Measurements from ENCODE around the gene KRT6B.
"Not testable (repeated sequence)": the region's sequence is repeated elsewhere in the genome, so short reads cannot be mapped to it uniquely, and the experiment has no call there.

KRT6B gene

GRCh38 chr12:52488736-52489135, 36.8 kb upstream of the KRT6B start:
- Mint-ChIP-seq H3K4me3 (no peak overlapping the region), H3K27ac (no peak overlapping the region), H3K9me3 (peaks cover 6% of the 10 kb centered on the region), H3K27me3 (ENCODE audit: low read depth, poor library complexity) (peaks cover 18% of the 10 kb centered on the region), H3K4me1 (no peaks in the 10 kb centered on the region), H3K36me3 (ENCODE audit: low read depth) (no peaks in the 10 kb centered on the region)
- no peak for TF ChIP-seq CTCF (IDR thresholded peaks at IDR 0.05)
- DNase-seq: no peak

DNA sequence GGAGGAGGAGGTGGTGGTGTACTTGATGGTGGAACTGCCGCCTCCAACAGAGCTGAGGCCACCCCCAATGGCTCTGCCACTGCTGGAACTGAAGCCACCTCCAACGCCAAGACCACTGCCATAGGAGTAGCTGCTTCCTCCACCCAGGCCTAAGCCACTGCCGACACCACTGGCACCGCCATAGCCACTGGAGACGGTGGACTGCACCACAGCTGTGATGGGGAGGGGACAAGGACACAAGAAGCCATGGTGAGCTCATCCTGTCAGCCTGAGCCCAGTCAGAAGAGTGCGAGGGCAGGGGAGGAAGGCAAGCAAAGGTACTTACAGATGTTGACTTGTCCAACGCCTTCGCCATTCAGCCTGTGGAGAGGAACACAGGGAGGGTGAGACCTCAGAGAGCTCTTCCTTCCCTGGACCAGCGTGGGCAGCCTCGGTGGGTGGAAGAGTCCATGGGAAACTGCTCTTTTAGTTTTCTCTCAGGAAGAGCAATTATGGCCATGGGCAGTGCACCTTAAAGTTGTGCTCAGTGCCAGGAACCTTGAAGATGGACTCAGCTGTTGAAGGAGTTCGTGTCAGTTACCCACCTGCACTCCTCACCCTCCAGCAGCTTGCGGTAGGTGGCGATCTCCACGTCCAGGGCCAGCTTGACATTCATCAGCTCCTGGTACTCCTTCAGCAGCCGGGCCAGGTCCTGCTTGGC, 35.9 kb upstream of the KRT6B start:
- not testable (repeated sequence) for H3K4me1 Mint-ChIP-seq; H3K4me3 Mint-ChIP-seq; H3K27ac Mint-ChIP-seq; DNase-seq; H3K36me3 Mint-ChIP-seq (ENCODE audit: low read depth)
- Mint-ChIP-seq H3K9me3 (peaks cover 10% of the 10 kb centered on the region), H3K27me3 (ENCODE audit: low read depth, poor library complexity) (peaks cover 17% of the 10 kb centered on the region)

DNA sequence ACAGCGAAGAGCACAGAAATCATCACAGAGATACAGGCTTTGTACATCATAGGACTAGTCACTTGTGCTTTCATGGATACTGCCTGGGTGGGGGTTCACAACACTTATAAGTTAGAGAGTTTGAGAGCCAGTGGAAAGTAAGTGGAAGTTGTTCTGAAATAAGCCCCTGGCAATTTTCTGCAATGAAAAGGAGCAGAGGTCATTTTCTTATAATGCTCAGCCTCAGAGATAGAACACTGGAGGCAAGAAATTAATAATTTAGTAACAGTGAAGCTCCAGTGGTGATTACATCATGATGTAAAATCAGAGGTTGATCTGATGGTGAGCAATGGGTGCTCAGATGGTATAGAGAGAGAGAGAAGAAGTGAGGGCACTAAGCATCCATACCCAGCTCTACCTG, 35.3 kb upstream of the KRT6B start:
- TF ChIP-seq CTCF (IDR thresholded peaks at IDR 0.05): no peak
- peaks cover 17% of the 10 kb centered on the region for H3K27me3 Mint-ChIP-seq (ENCODE audit: low read depth, poor library complexity)
- no peak for DNase-seq
- no peaks in the 10 kb centered on the region for H3K36me3 Mint-ChIP-seq (ENCODE audit: low read depth)
- H3K9me3 Mint-ChIP-seq: peaks cover 13% of the 10 kb centered on the region
- H3K27ac Mint-ChIP-seq: no peak overlapping the region
- no peaks in the 10 kb centered on the region for H3K4me1 Mint-ChIP-seq
- H3K4me3 Mint-ChIP-seq: no peak overlapping the region

DNA sequence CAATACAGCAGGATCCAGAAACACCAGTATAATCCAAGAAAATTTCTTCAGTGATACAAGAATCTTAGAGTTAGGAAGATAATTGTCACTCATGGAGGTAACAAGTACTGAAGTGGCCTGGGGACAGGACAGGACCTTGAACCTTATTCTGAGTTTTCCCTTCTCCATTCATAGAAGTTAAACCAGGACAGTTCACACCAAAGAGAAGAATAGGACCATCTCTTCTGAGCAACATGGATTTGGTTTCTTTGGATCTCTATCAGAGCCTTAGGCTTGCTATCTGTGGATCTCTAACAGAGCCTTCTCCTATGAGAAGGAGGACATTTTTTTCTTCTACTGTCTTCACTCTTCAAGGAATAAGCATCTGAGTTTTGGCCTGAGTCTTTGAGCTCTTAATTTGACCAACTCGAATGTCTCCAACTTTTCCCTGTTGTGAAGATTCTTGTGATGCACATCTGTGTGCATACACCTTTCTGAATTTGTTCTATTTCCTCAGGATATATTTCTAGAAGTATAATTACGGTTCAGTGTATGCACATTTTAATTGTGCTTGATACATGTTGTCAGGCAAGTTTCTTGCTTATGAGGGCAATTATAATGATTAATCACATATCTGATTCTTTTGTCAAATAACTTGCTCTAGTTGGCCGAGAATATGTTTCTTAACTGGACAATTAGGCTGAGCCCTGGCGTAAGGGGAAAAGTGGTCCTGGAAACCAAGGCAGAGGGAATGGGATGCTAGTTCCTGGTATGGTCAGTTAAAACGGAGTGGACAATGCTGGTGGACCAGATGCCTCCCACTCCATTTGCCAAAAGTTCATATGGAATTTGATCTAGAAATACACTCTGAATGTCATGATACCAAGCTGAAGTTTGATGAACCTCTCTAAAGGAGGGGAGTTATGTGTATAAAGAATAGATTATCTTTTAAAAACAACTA, 34.5 kb upstream of the KRT6B start:
- H3K9me3 Mint-ChIP-seq: peaks cover 13% of the 10 kb centered on the region
- no peak for TF ChIP-seq CTCF (IDR thresholded peaks at IDR 0.05)
- no peaks in the 10 kb centered on the region for H3K4me1 Mint-ChIP-seq
- no peak overlapping the region for H3K27ac Mint-ChIP-seq
- no peak for DNase-seq
- peaks cover 16% of the 10 kb centered on the region for H3K27me3 Mint-ChIP-seq (ENCODE audit: low read depth, poor library complexity)
- H3K36me3 Mint-ChIP-seq (ENCODE audit: low read depth): no peaks in the 10 kb centered on the region
- no peak overlapping the region for H3K4me3 Mint-ChIP-seq

DNA sequence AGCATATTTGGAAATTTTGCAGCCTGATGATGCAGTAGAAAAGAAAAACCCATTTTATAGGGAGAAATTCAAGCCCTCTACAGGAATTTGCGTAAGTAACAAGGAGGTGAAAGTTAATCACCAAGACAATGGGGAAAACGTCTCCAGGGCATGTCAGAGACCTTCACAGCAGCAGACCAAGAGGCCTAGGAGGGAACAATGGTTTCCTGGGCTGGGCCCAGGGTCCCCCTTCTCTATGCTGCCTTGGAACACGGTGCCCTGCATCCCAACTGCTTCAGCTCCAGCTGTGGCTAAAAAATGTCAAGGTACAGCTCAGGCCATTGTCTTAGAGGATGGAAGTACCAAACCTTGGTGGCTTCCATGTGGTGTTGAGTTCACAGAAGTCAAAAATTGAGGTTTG, 28.1 kb upstream of the KRT6B start:
- Mint-ChIP-seq H3K27ac (no peak overlapping the region), H3K27me3 (ENCODE audit: low read depth, poor library complexity) (peaks cover 6% of the 10 kb centered on the region), H3K4me3 (no peak overlapping the region), H3K4me1 (no peaks in the 10 kb centered on the region), H3K36me3 (ENCODE audit: low read depth) (no peaks in the 10 kb centered on the region), H3K9me3 (peaks cover 29% of the 10 kb centered on the region)
- TF ChIP-seq CTCF (IDR thresholded peaks at IDR 0.05): no peak
- DNase-seq: no peak

GRCh38 chr12:52477651-52478050, 25.7 kb upstream of the KRT6B start:
- peaks cover 4% of the 10 kb centered on the region for H3K27me3 Mint-ChIP-seq (ENCODE audit: low read depth, poor library complexity)
- H3K9me3 Mint-ChIP-seq: peaks cover 18% of the 10 kb centered on the region
- no peak for TF ChIP-seq CTCF (IDR thresholded peaks at IDR 0.05)
- H3K36me3 Mint-ChIP-seq (ENCODE audit: low read depth): no peaks in the 10 kb centered on the region
- H3K4me1 Mint-ChIP-seq: no peaks in the 10 kb centered on the region
- DNase-seq: no peak
- no peak overlapping the region for H3K27ac Mint-ChIP-seq
- no peak overlapping the region for H3K4me3 Mint-ChIP-seq

All from nephron progenitor cell (in vitro differentiated cells).